Suprapubic skin (tissue), 3 donors: ENCODE data around the gene KNOP1.

Source experiments
- EP300 ChIP-seq: sonication (generic); formaldehyde crosslinking; IDR thresholded peaks from one replicate; pipeline ENCODE4 v1.6.1; 2017; ENCODE audit warnings: antibody characterized with exemption
- POLR2A ChIP-seq, 2 donors: fragments of 450-650 bp; IDR thresholded peaks; one replicate each; pipeline ENCODE4 v1.6.1; 2017; ENCODE audit warnings: antibody characterized with exemption in 2 of 2, mild to moderate bottlenecking in 2 of 2, moderate library complexity in 2 of 2
- TF ChIP-seq, protein P1 (sequence below), 2 donors: fragments of 200-600 bp in 1 of 2; fragments of 450-650 bp in 1 of 2; sonication (generic) in 1 of 2; IDR thresholded peaks; one replicate each; pipeline ENCODE4 v1.5.1; 2016 to 2019; ENCODE audit warnings: antibody characterized with exemption in 2 of 2, mild to moderate bottlenecking in 1 of 2, moderate library complexity in 1 of 2

DNA sequence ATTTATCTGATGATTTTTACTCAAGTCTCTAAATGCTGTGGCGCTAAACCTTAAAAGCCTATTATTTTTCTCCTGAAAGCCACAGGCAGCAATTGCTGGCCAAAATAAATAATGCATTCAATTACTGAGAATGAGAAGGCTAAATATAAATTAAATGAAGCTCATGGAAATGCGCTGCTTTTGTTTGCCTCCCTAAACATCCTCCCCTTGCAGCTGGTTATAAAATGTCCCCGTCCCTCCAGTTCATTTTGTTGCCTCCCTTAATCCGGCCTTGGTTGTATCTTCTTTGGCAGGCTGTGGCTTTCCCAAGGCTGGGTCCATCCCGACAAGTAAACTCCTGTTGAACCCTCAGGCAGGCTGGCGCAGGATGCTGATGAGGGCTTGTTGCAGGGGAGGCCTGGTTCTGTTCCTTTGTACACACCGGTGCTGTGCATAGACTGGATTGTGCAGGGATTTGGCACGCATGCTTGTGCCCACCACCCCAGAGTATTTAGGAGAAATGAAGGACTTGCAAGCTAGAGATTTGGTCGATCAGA lies 62.7 kb downstream of the KNOP1 start:
- TF ChIP-seq EP300 (no peak), POLR2A (IDR thresholded peaks at IDR 0.05) (no peak)
- TF ChIP-seq, protein P1, sequence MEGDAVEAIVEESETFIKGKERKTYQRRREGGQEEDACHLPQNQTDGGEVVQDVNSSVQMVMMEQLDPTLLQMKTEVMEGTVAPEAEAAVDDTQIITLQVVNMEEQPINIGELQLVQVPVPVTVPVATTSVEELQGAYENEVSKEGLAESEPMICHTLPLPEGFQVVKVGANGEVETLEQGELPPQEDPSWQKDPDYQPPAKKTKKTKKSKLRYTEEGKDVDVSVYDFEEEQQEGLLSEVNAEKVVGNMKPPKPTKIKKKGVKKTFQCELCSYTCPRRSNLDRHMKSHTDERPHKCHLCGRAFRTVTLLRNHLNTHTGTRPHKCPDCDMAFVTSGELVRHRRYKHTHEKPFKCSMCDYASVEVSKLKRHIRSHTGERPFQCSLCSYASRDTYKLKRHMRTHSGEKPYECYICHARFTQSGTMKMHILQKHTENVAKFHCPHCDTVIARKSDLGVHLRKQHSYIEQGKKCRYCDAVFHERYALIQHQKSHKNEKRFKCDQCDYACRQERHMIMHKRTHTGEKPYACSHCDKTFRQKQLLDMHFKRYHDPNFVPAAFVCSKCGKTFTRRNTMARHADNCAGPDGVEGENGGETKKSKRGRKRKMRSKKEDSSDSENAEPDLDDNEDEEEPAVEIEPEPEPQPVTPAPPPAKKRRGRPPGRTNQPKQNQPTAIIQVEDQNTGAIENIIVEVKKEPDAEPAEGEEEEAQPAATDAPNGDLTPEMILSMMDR (IDR thresholded peaks at IDR 0.05), result no peak
